GOT3 (cell line): ENCODE data around the gene CFAP410.
"Not testable (repeated sequence)": the region's sequence is repeated elsewhere in the genome, so short reads cannot be mapped to it uniquely, and the experiment has no call there.

ENCODE experiments used
- DNase-seq: peaks from one replicate; lab custom pipeline; 2025; ENCODE audit warnings: mixed read lengths; lab: John Stamatoyannopoulos, UW

Gene CFAP410

GRCh38 chr21:44316277-44316900 lies 22.8 kb downstream of the CFAP410 start:
- DNase-seq = no peak

GRCh38 chr21:44315691-44316203 lies 23.4 kb downstream of the CFAP410 start:
- no peak for DNase-seq

- DNase-seq = no peak
Measured at GRCh38 chr21:44314561-44314960, 24.6 kb downstream of the CFAP410 start.

DNA sequence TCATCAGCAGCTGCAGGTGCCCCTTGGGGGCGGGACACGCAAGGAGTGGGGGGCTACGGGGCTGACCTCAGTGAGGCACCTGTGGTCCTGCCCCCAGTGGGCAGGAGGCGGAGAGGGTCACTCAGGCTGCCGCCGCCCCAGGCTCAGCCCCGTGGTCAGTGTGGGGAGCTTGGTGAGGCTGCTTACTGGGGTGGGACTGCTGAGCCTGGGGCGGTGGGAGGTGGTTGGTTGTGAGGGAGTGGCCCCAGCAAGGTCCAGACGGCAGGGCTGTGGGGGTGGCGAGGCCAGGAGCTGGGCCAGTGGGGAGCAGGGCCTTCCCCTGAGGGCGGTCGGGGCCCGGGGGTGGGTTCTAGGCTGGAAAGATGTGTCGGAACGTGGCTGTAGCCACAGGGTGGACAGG lies 25.1 kb downstream of the CFAP410 start:
- no peak for DNase-seq

- no peak for DNase-seq
Measured at GRCh38 chr21:44313451-44313850, 25.7 kb downstream of the CFAP410 start.

DNA sequence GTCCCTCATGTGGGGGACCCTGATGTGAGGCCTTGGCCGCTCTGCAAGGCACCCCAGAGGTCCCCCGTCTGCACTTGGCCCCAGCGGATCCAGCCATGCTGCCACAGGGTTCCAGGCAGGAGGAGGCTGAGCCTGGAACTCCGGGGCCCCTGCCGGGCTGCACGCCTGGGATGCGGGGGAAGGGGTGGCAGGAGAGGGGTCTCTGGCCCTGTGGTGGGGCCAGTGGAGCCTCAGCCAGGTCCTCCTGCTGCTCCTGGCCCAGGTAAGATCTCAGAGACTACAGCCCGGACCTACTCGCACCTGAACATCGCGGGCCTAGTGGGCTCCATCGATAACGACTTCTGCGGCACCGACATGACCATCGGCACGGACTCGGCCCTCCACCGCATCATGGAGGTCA lies 26.5 kb downstream of the CFAP410 start:
- no peak for DNase-seq

DNA sequence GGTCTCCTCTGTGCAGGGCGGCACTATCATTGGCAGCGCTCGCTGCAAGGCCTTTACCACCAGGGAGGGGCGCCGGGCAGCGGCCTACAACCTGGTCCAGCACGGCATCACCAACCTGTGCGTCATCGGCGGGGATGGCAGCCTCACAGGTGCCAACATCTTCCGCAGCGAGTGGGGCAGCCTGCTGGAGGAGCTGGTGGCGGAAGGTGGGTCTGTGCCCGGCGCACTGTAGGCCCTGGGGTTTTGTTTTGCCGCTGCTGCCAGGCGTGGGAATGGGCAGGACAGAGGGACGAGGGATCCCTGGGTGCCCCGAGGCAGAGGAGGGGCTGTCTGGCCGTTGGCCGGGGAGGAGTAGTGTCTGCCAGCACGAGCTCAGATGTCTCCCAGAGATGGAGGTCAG lies 27.1 kb downstream of the CFAP410 start:
- no peak for DNase-seq

DNA sequence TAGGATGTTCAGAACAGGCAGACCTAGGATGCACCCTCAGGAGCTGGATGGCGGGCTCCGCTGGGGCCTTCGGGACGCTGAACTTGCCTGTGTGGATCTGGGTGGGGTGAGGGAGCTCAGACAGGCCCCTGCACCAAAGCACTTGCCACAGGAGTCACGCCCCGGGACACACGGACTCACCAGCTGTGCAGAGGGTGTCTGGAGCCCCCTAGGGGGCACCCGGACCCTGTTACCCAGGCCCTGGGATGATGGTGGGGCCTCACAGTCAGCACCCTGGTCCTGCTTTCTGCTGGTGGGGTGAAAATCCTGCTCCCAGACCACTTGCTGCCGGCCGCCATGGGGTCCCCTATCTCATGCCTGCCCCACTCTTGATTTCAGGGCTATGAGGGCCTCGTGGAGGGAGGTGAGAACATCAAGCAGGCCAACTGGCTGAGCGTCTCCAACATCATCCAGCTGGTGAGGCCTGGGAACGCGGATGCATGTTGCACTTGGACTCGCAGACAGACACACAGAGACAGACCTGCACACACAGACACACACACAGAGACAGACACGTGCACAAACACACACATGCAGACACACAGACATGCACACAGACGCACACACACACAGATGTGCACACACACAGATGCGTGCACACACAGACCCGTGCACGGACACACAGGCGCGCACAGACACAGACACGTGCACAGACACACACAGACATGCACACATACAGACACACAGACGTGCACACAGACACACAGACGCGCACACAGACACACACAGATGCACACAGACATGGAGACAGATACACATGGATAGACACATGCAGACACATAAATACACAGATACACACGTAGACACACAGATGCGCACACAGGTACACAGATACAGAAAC lies 28.3 kb downstream of the CFAP410 start:
- DNase-seq = no peak

DNA sequence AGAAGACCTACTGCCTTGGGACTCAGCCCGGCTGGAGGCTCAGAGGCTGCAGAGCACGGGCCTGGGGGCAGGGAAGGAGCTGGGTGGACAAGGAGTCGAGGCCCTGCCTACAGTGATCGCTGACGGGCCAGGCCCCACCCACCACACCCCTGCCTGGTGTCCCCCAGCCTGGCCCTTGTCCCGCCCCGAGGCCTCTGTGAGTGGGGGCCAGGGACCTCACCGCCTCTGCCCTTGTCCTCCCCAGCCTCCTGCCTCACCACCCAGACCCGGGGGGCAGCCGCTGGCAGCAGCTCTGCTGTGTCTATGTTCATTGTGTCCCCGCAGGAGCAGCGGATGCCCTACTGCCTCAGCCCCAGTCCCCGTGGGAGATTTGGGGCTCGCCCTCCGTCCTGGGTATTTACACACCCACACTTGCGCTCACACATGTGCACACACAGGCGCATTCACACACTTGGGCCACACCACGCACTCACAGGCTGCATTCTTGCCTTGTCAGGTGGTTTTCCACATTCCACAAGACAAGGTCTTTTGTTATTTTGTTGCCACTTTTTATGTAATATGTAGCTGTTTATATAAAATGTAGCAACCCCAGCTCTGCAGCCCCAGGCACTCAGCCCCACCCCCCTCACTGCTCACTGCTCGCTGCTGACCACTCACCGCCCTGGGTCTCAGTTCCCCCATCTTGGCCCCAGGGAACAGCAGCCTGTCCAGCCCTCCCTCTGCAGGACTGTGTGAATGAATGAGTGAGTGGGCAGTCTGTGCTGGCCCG lies 32.1 kb downstream of the CFAP410 start:
- DNase-seq = no peak

- DNase-seq = no peak
Measured at GRCh38 chr21:44305691-44306090, 33.5 kb downstream of the CFAP410 start.

- DNase-seq = no peak
Measured at GRCh38 chr21:44304877-44305293, 34.3 kb downstream of the CFAP410 start.

DNA sequence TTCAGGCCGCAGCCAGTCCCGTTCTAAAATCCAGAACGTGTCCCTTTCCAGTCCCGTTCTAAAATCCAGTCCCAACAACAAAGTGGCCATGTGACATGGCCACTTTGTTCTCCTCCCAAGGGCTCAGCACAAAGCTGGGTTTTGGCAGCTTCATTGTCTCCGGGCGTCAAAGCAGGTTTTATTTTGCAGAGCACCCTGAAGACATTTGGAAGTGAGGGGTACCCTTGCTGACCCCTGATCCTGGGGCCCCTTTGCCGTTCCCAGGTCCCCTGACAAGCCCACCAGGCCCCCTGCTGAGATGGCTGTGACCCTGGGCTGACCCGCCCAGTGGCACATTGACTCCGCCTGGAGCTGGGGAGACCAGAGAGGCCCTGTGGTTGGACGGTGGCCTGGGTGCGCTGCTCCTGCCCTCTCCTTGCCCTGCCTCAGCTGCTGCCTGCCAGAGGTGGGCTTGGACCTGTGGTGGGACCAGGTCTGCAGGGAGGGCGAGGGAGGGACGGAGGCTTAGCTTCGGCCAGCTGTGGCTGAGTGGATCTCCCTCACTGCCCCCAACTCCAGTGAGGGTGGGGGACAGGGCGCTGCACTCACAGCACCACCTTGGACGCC lies 35.1 kb downstream of the CFAP410 start:
- DNase-seq = no peak

DNA sequence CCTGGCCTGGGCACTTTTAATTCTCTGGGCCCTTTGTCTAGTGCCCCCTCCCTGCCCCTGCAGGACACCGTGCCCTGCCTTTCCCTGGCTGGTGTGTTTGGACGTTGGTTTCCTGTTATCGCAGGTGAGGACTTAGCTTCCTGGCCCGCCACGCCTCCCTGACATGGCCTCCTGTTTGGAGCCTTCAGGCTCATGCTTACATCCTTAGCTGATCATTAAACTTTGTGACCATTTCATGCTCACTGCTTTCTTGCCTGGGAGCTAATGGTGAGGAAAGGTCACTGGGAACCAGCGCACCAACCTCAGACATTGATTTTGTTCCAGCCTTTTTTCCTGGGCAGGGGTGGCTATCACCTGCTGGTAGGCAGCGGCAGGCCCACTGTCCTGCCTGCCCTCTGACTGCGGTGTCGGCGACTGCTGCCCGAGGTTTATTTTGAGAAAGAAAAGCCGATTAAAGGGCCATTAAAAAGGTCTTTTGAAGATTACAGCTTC lies 35.7 kb downstream of the CFAP410 start:
- no peak for DNase-seq

- DNase-seq = not testable (repeated sequence)
Measured at GRCh38 chr21:44302573-44303401, 36.4 kb downstream of the CFAP410 start.

DNA sequence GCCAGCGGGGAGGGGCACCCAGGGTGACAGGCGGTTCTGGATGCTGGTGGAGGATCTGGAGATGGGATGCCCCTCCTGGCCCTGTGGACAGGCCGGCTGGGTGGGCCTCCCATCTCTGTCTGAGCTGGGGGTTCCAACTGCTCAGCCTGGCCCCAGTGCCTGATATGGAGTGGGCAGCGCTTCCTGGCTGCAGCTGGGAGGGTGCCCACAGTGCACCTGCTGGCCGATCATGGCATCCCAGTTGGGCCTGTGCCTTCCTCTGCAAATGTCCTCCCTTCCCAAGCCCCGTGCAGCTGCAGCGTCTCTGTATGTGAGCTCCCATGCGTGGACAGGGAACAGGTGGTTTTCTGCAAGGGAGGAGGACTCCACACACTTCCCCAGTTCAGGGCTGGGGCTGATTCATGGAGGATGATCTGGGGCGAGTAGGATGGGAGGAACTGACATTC lies 37.2 kb downstream of the CFAP410 start:
- no peak for DNase-seq

- no peak for DNase-seq
Measured at GRCh38 chr21:44301141-44301540, 38.0 kb downstream of the CFAP410 start.

- no peak for DNase-seq
Measured at GRCh38 chr21:44300262-44300959, 38.8 kb downstream of the CFAP410 start.

DNA sequence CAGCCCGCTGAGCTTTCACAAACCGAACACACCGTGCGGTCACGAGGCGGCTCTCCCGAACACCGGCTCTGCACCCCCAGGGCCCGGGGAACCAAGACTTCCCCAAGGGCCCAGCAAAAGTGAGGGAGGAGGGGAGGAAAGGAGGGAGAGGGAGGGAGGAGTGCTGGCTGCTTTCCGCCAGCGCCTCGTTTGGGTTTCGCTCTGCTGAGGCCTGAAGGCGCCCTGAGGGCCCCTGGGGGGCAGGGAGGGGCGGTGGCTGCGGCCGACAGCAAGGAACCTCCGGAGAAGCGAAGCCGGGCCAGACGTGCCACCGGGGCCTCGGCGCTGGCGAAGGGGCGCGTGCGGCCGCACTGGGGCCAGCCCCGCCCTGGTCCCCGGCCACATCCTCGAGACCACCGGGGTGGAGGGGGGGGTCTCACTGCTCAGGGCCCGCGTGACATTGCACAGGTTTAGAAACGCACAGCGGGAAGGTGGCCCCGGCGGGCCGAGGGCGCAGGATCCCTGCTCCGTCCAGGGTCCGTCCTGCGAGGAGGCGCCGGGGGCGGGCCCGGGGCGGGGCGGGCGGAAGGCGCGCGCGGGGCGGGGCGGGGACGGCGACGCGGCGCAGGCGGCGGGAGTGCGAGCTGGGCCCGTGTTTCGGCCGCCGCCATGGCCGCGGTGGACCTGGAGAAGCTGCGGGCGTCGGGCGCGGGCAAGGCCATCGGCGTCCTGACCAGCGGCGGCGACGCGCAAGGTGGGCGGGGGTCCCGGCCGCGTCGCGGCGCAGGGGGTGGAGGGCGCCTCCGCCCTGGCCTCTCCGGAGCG lies 39.5 kb downstream of the CFAP410 start, which contains the start of gene PFKL:
PFKL (plus strand) TSS at position 596 of the 804 bp plus-strand sequence; CDS start at position 649, 53 bp downstream.
- peak; percentile 30 for DNase-seq

GRCh38 chr21:44299085-44299457 lies 40.1 kb downstream of the CFAP410 start:
- no peak for DNase-seq
